Testis (tissue), 3 donors: ENCODE data around the gene PEX14. TPM values are rescaled to one million over a fixed set of nuclear protein-coding genes. Genes with fewer than 3 reads are reported as not detected.

Source experiments
- DNase-seq: peaks from one replicate; pipeline ENCODE4 v3.0.0-alpha.2; 2019
- H3K27ac ChIP-seq, 2 donors: fragments of 200-600 bp; sonication (generic); one replicate each; pipeline ENCODE4 v1.5.1; 2019
- H3K27me3 ChIP-seq: fragments of 200-600 bp; sonication (generic); one replicate; pipeline ENCODE4 v1.5.1; 2019
- H3K36me3 ChIP-seq: fragments of 200-600 bp; sonication (generic); one replicate; pipeline ENCODE4 v1.5.1; 2017; ENCODE audit warnings: low read depth; ENCODE audit errors: missing control alignments
- H3K4me1 ChIP-seq: fragments of 200-600 bp; sonication (generic); one replicate; pipeline ENCODE4 v1.5.1; 2019
- H3K4me3 ChIP-seq, 2 donors: fragments of 200-600 bp; sonication (generic); one replicate each; pipeline ENCODE4 v1.5.1; 2017 to 2019
- H3K9me3 ChIP-seq: fragments of 200-600 bp; sonication (generic); one replicate; pipeline ENCODE4 v1.5.1; 2017
- CTCF ChIP-seq, 3 experiments: fragments of 450-650 bp in 2 of 3; fragments of 200-600 bp in 1 of 3; sonication (generic) in 1 of 3; IDR thresholded peaks; one replicate each; pipeline ENCODE4 v1.5.1; 2016 to 2019; ENCODE audit warnings: antibody characterized with exemption in 3 of 3, mild to moderate bottlenecking in 2 of 3, moderate library complexity in 1 of 3
- POLR2A ChIP-seq: fragments of 450-650 bp; IDR thresholded peaks from one replicate; pipeline ENCODE4 v1.6.1; 2017; ENCODE audit warnings: antibody characterized with exemption, mild to moderate bottlenecking, moderate library complexity
- WGBS, 2 donors: methylation state at CpG; one replicate each; pipeline ENCODE4 v1.1.5; 2018; 5-methylcytosine and 5-hydroxymethylcytosine counted together
- intact Hi-C: fragments of 100-400 bp; cut with DNase I; formaldehyde crosslinking; loops from one replicate; pipeline ENCODE4 v1.15.1; 2023; ENCODE audit warnings: low total_unique reads
- polyA plus RNA-seq: library from polyadenylated mRNA; stranded (reverse); fragments of 350-450 nt; fragmentation: Illumina TruSeq; extraction: RNeasy Lipid Tissue Mini Kit (QIAGEN cat#74804); gene quantifications from one replicate; pipeline ENCODE4 v1.2.3, GENCODE V29; 2014; ENCODE audit warnings: low read depth, low replicate concordance; ENCODE audit not compliant: insufficient read depth
- total RNA-seq, 2 donors: library from RNA; depleted of rRNA; stranded (reverse); fragments of >200 nt; gene quantifications; one replicate each; pipeline ENCODE4 v1.2.3, GENCODE V29; 2016

The PEX14 gene
- total and polyA plus RNA-seq, 3 donors from 2014 or later: 28.6 to 39.8 (median 30.3) TPM

- no peak for DNase-seq
- Histone ChIP-seq H3K27me3 (no peaks in the 10 kb centered on the region), H3K36me3 (no peaks in the 10 kb centered on the region), H3K27ac (no peak overlapping the region), H3K9me3 (no peaks in the 10 kb centered on the region), H3K4me1 (peaks cover 6% of the 10 kb centered on the region), H3K4me3 (no peak overlapping the region)
- intact Hi-C loops: no loop called here
- TF ChIP-seq POLR2A (no peak), CTCF (IDR thresholded peaks at IDR 0.05) (no peak)
- 93 to 96% methylated on average over 8 to 17 of the region's 17 CpGs for WGBS, 2 donors
Measured at GRCh38 chr1:10643607-10644306, 169.0 kb downstream of the PEX14 start.

GRCh38 chr1:10644307-10645128 lies 169.8 kb downstream of the PEX14 start:
- intact Hi-C loops: no loop called here

DNA sequence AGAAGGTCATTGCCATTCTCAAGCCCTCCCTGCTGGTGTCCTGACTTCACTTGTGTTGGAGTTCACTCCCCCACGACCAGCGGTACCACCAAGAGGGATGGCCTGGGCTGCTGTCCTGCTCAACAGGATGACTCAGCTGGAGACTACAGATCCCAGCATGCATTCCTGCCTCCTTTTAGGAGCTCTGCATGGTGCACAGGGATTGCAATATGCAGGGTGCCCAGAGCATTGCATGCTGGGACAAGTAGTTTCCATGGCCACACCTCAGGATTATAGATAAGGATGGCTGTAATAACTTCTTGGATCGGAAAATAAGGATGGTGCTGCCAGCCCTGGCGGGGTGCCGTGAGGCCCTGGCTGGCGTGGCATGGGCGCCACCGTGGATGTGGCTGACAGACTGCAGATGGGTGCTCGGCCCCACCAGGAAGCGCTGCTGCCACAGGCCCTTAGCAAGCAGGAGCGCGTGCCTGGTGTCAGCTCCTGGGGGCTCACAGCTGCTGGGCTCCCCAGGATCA lies 171.7 kb downstream of the PEX14 start:
- no peaks in the 10 kb centered on the region for H3K36me3 ChIP-seq
- H3K4me3 ChIP-seq: no peak overlapping the region
- no peaks in the 10 kb centered on the region for H3K27me3 ChIP-seq
- H3K27ac ChIP-seq: no peak overlapping the region
- TF ChIP-seq POLR2A (no peak), CTCF (IDR thresholded peaks at IDR 0.05) (no peak)
- H3K4me1 ChIP-seq: no peaks in the 10 kb centered on the region
- DNase-seq: no peak
- H3K9me3 ChIP-seq: no peaks in the 10 kb centered on the region
- intact Hi-C loops: no loop called here
- WGBS, 2 donors: 88 to 90% methylated on average over 6 to 12 of the region's 12 CpGs

More at GRCh38 chr1:10644307-10645128, 169.8 kb downstream of the PEX14 start:
- Histone ChIP-seq H3K27me3 (no peaks in the 10 kb centered on the region), H3K9me3 (no peaks in the 10 kb centered on the region), H3K4me3 (no peak overlapping the region), H3K36me3 (no peaks in the 10 kb centered on the region), H3K27ac (no peak overlapping the region), H3K4me1 (peaks cover 6% of the 10 kb centered on the region)
- TF ChIP-seq POLR2A (no peak), CTCF (IDR thresholded peaks at IDR 0.05) (no peak)
- WGBS, 2 donors: 84 to 92% methylated on average over 25 to 32 of the region's 32 CpGs
- no peak for DNase-seq

GRCh38 chr1:10647414-10648170 lies 172.8 kb downstream of the PEX14 start:
- no peak for TF ChIP-seq POLR2A
- TF ChIP-seq CTCF (IDR thresholded peaks at IDR 0.05): no peak
- Histone ChIP-seq H3K9me3 (no peaks in the 10 kb centered on the region), H3K27me3 (no peaks in the 10 kb centered on the region), H3K4me3 (no peak overlapping the region), H3K36me3 (no peaks in the 10 kb centered on the region), H3K27ac (no peak overlapping the region), H3K4me1 (no peaks in the 10 kb centered on the region)
- DNase-seq: no peak
- 93 to 95% methylated on average over 28 to 38 of the region's 38 CpGs for WGBS, 2 donors
- intact Hi-C loops: no loop called here
